Choroid plexus epithelial cell (primary cell): ENCODE results near the gene INKA2.
A peak's percentile ranks its signal among the peaks of the same experiment; 100 is the strongest.

ENCODE experiments used
- DNase-seq: peaks from one replicate; pipeline ENCODE4 v3.0.0-alpha.2; 2010; ENCODE audit warnings: low read depth
- H3K4me3 ChIP-seq: 2 replicates; pipeline ENCODE4 v1.5.1; 2011; ENCODE audit warnings: low read depth, mild to moderate bottlenecking, control low read depth, low read length, moderate library complexity
- TF ChIP-seq, protein P1 (sequence below): conservative IDR thresholded peaks from 2 replicates; pipeline ENCODE4 v1.5.1; 2011; ENCODE audit warnings: low read depth, mild to moderate bottlenecking, control low read depth, inconsistent platforms, low read length, moderate library complexity

The INKA2 gene

DNA sequence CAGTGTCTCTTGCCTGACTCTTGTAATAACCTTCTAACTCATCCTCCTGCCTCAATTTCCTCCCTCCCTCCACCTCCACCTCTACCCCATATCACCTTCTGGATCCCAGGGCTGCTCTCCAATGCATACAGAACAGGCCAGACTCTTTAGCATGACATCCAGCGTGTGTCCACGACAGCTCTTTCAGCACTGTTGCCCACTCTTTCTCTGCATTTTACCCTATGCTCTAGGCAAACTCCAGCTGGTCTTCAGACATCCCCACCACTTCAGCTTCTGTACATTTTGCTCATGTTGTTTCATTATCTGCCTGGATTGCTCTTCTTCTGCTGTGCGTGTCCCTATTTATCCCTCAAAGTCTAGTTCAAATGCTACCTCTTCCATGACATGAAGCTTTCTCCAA is 4.8 kb downstream of the INKA2 start:
- TF ChIP-seq, protein P1, sequence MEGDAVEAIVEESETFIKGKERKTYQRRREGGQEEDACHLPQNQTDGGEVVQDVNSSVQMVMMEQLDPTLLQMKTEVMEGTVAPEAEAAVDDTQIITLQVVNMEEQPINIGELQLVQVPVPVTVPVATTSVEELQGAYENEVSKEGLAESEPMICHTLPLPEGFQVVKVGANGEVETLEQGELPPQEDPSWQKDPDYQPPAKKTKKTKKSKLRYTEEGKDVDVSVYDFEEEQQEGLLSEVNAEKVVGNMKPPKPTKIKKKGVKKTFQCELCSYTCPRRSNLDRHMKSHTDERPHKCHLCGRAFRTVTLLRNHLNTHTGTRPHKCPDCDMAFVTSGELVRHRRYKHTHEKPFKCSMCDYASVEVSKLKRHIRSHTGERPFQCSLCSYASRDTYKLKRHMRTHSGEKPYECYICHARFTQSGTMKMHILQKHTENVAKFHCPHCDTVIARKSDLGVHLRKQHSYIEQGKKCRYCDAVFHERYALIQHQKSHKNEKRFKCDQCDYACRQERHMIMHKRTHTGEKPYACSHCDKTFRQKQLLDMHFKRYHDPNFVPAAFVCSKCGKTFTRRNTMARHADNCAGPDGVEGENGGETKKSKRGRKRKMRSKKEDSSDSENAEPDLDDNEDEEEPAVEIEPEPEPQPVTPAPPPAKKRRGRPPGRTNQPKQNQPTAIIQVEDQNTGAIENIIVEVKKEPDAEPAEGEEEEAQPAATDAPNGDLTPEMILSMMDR: no peak
- no peak overlapping the region for H3K4me3 ChIP-seq
- DNase-seq: no peak

DNA sequence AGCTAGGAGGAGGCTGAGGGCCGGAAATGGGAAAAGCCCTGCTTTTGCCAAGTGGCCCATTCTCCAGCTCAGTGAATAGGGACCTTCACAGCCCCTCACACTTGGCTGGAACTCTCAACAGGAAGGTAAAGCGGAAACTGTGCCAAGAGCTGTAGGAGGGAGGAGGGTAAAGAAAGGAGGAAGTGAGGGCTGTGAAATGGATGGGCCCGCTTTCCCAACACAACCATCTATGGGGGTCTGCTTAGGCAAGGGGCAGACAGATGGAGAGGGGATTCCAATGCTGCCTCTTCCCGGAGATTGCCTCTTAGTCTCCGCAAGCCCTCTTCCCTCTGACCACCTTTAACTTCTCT is 5.2 kb downstream of the INKA2 start:
- DNase-seq: no peak
- TF ChIP-seq, protein P1: no peak
- no peak overlapping the region for H3K4me3 ChIP-seq

DNA sequence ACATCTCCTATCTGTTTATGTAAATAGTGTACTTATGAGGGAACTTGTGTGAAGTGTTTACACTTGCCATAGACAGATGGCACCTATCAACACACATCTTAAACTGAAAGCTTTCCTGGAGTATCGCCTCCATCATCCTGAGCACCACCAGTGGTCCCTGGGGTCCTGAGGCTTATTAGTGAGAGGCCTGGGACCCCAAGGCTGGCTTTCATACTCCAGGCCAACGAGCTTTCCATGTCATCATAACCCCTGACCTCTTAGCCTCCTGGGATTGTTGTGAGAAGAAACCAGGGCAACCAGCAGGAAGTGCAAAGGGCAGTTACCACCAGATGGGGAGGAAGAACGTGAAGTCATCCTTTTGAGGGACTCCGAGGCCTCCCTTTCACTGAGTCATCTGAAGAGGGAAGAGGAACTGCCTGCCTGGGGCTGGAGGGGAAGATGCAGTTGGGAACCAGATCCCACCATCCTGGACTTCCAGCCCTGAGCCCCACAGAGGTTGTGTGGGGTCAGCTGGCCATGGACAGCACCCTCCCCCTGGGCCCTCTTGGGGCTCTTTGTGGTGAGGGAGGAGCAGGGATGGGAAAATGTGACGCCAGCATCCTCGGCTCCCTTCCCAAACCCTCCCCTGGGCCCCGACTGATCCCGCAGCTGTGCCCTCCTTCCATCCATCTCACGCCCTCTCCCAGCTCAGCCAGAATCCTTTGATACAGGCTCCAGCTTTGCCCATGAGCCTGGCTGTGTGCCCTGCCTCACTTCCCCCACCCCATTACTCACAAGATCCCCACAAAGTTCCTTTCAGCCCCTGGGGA is 5.8 kb downstream of the INKA2 start:
- peak; percentile 86 for DNase-seq

DNA sequence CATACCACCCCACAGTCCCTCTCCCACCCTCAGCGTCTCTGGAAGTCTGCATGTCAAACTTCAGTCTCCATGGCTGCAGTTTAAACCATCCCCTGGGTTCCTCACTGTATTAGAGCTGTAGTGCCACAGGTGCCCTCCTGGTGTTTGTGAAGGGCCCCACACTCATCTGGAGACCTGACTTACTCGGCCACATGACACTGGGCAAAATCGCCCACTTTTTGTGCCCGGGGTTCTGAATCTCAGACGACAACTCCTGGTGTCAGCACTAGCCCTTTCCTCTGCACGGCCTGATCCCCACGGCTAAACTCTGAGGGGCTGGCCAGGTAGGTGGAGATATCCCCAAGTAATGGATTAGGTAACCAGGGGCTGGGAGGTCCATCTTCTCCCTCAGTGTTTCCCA is 6.5 kb downstream of the INKA2 start:
- no peak overlapping the region for H3K4me3 ChIP-seq
- DNase-seq: no peak
- TF ChIP-seq, protein P1: no peak

More for the DNA sequence above, 5.8 kb downstream of the INKA2 start:
- TF ChIP-seq, protein P1: no peak
- H3K4me3 ChIP-seq: no peak overlapping the region

DNA sequence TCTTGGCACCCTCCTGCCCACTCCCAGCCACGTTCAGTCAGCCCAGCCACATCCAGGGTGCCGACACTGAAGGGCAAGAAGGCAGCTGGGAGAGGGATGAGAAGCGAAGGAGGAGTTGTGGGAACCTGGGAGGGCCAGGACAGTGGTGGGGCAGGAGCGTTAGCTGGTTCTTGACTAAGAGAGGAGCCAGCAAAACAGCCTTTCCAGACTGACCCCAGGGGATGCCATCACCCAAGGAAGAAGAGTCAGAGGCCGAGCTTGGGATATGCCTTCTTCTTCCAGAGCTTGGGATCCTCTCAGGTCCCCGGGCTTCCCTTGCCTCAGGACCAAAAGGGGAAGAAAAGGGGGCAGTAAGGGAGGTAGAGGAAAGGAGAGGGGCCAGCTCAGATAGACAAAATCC is 7.2 kb downstream of the INKA2 start:
- DNase-seq: no peak
- TF ChIP-seq, protein P1: no peak
- H3K4me3 ChIP-seq: no peak overlapping the region

DNA sequence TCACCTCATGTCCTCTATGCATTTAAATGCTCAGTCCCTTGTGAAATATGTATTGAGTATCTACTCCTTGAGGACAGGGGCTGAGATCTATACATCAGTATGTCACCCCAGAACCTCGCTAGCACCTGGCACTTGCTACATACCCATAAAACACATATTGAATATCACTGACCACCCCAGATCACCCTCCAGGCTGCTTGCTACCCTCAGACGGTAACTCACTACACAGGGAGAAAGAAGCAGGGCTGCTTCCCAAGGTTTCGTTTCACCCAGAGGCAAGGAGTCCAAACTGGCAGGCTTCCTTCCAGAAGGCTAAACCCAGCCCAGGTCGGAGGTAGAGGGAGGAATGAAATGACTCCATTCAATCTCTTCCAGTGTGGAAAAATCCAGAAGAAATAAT is 8.5 kb downstream of the INKA2 start:
- TF ChIP-seq, protein P1: no peak
- no peak for DNase-seq
- no peak overlapping the region for H3K4me3 ChIP-seq
